Measurements from ENCODE around the gene ARHGAP18.

DNA sequence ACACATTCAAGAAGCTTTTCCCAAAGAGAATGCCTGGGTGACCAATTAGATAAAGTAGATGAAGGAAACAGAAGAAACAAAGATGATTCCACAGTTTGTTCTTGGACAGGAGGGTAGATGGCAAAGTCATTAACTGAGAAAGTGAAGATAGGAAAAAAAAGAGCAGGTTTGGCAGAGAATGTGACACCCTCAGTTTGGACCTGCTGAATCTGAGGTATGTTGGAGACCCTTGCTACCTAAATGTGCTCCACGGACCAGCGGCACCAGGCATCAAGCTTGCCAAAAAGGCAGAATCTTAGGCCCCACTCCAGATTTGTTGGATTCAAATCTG is 49.7 kb downstream of the ARHGAP18 start:
- TF ChIP-seq CTCF (IDR thresholded peaks at IDR 0.05 in 4 of 5, conservative IDR thresholded peaks at IDR 0.05 in 1 of 5) = no peak
- TF ChIP-seq POLR2A (IDR thresholded peaks at IDR 0.05) = no peak

All from gastrocnemius medialis (tissue), 4 donors.